AG08396 (cell line): Measurements from ENCODE around the gene PRLH.

Experiments used
- DNase-seq: peaks from one replicate; pipeline ENCODE4 v3.0.0; 2012; ENCODE audit warnings: low spot score, mixed read lengths

PRLH gene, protein sequence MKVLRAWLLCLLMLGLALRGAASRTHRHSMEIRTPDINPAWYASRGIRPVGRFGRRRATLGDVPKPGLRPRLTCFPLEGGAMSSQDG

GRCh38 chr2:237566401-237567235, at the start of gene PRLH:
TSS of gene PRLH (plus strand) at chr2:237566574. CDS start at chr2:237566574, 0 bp downstream.
- no peak for DNase-seq

DNA sequence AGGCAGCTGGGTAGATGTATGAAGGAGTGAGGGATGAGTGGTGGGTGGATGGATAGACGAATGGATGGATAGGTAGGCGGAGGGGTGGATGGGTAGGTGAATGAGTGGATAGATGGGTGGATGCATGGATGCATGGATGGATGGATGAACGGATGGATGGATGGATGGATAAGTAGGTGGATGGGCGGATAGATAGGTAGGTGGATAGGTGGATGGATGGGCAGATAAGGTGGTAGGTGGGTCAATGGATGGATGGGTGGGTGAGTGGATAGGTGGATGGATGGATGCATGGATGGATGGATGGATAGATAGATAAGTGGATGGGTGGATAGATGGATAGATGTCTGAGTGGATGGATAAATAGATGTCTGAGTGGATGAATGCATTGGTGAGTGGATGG, 49.2 kb upstream of the PRLH start:
- DNase-seq: no peak

- DNase-seq: no peak
Measured at GRCh38 chr2:237517990-237518389, 48.4 kb upstream of the PRLH start.

DNA sequence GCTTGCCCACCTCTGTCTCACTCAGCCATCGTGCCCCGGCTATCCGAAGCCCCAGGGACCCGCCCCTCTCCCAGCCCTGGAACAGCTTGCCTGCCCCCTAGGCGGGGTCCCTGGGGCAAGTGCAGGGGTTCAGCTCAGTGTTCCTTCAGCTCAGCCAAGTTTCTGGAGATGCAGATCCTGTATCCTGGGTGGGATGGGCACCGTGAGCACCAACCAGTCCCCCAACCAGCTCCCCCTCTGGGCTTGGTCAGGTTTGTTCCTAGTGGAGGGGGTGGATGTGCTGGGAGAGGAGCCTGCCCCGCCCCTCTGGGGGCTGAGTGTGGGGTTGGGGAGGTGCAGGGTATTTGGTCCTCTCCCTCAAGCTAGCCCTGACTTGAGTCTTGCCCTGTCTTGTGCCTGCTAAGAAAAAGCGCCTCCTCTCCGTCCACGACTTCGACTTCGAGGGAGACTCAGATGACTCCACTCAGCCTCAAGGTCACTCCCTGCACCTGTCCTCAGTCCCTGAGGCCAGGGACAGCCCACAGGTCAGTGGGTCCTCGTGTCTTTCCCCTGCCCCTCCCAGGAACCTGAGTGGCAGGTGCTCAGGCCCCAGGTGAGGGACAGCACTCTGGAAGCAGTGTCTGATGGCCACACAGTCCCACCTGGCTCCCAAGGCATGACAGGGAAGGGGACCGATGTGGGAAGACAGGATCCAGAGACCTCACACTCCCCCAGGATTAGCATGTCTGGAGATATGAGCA, 46.7 kb upstream of the PRLH start:
- DNase-seq: no peak

- DNase-seq: no peak
Measured at GRCh38 chr2:237520290-237520689, 46.1 kb upstream of the PRLH start.

GRCh38 chr2:237524631-237525030, 41.7 kb upstream of the PRLH start:
- no peak for DNase-seq

DNA sequence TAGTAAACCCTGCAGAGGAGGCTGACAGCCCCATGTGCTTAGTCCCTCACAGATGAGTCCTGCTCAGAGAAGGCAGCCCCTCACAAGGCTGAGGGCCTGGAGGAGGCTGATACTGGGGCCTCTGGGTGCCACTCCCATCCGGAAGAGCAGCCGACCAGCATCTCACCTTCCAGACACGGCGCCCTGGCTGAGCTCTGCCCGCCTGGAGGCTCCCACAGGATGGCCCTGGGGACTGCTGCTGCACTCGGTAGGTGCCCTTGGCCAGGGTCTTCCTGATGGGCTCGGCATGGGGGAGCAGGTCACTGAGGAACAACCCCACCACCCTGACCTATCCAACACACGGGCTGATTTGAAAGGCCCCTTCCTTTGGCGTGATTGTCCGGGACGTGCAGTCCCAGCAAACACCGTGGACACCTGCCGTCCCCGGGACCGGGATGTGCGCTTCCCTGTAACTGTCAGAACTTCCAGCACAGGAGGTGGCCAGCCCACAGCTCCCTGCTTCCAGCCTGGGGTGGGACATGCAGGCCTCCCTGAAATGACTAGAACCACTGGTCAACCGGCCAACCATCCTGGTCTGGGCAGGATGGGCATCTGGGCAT, 40.7 kb upstream of the PRLH start:
- no peak for DNase-seq

DNA sequence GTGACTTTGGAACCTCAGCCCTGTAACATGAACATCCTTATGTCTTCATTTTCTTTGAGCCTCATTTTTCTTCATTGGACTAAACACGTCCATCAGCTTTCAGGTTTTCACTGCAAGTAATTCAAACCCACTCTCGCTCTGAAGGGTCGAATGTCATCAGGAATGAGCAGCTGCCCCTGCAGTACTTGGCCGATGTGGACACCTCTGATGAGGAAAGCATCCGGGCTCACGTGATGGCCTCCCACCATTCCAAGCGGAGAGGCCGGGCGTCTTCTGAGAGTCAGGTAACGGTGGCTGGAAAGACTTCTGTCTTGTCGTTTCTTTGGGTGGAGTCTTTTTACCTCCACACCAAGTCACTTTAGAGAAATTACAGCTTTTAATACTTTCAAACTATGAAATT, 39.1 kb upstream of the PRLH start:
- no peak for DNase-seq

DNA sequence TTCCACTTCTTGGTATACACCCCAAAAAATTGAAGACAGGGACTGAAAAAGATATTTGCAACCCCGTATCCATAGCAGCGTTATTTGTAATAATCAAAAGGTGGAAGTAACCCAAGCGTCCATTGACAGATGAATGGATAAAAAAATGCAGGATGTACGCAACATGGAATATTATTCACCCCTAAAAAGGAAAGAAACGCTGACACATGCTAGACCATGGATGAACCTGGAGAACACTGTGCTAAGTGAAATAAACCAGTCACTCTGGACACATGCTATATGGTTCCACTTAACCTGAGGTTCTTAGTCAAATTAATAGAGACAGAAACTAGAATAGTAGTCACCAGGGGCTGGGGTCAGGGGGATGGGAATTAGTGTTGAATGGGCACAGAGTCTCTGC, 38.6 kb upstream of the PRLH start:
- DNase-seq: no peak

DNA sequence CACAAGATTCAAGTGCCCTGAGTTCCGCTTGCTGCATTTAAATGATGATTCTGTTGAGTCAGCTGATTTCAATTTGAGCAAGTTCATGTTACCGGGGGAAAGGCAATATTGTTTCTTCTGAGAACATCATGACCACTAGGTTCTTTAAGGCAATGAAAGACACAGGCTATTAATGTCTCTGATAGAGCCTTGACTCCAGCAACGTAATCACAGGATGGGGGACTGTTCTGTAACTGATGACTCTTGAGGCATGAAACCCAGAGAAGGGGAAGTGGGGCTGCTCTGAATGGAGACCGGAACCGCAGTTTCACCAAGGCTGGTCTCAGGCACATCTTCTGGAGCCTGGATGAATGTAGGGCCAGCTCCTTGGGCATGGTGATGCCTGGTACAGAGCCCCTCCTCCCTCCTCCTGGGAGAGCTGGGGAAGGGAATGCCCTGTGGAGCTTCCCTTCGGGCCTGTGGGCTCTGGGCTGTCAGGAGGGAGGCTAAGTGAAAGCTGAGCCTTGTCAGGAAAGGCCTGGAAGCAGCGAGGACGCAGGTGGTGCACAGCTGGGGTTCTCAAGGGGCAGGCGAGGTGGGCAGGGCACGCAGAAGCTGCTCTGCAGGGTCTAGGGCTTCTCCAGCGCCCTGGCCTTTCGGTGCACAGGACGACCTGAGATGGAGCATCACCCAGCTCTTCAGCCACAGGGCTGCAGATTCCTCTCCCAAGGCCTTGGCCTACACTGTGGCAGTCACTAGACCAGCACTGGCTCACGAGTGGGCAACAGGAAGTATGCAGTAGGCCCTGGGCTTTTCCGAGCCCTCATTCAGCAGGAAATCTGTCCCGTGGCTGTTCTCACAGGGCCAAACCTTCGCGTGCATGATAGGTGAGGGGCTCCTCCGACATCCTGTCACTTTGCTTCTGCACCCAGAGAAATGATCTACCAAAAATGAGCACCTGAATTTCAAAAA, 36.6 kb upstream of the PRLH start:
- no peak for DNase-seq

- no peak for DNase-seq
Measured at GRCh38 chr2:237530472-237531433, 35.6 kb upstream of the PRLH start.

GRCh38 chr2:237532160-237532559, 34.2 kb upstream of the PRLH start:
- DNase-seq: no peak

- DNase-seq: no peak
Measured at GRCh38 chr2:237533668-237534161, 32.7 kb upstream of the PRLH start.

- no peak for DNase-seq
Measured at GRCh38 chr2:237534380-237534779, 32.0 kb upstream of the PRLH start.

GRCh38 chr2:237535385-237536082, 30.8 kb upstream of the PRLH start:
- DNase-seq: no peak

GRCh38 chr2:237536083-237536415, 30.3 kb upstream of the PRLH start:
- DNase-seq: no peak

GRCh38 chr2:237536617-237537016, 29.8 kb upstream of the PRLH start:
- no peak for DNase-seq

DNA sequence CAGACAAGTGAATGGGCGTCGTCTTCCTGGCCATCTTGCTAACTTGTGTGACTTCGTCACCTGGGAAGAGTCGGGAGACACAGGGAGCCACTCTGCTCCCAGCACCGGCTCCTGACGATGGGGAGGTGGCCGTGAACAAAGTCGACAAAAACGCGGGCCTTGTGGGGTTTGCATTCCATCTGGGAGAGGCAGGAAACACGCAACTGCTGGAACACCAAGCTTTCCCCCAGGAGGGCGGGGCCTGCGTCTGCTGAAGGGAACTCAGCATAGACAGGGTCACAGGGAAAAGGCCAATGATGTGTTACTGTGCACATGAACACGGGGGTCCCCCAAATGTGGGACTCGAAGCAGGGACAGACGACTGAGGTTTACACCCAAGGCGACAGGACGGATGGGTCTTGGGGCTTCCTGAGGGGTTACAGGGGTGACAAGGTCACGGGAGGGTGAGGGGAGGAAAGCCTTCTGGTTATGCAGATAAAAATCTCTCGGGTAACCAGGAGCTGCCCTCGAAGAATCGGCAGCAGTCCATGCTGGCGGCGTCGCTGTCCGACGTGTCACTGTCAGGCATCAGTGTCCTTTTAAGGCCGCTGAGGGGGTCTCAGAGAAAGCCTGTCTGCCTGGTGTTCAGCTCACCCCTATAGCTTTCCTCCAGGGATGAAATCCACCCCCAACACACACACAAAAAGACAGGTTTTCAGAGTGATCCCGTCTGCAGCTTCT, 28.2 kb upstream of the PRLH start:
- DNase-seq: no peak

GRCh38 chr2:237538901-237539300, 27.5 kb upstream of the PRLH start:
- no peak for DNase-seq
